ENCODE results near the gene MRPL34. TPM values are rescaled to one million over a fixed set of nuclear protein-coding genes. Genes with fewer than 3 reads are reported as not detected.
A peak's percentile ranks its signal among the peaks of the same experiment; 100 is the strongest.

Gene MRPL34
- total and polyA plus RNA-seq, 2 donors (not counting 1 experiment from before 2014, with no cell fraction given), result 27.5 to 44.8 TPM

DNA sequence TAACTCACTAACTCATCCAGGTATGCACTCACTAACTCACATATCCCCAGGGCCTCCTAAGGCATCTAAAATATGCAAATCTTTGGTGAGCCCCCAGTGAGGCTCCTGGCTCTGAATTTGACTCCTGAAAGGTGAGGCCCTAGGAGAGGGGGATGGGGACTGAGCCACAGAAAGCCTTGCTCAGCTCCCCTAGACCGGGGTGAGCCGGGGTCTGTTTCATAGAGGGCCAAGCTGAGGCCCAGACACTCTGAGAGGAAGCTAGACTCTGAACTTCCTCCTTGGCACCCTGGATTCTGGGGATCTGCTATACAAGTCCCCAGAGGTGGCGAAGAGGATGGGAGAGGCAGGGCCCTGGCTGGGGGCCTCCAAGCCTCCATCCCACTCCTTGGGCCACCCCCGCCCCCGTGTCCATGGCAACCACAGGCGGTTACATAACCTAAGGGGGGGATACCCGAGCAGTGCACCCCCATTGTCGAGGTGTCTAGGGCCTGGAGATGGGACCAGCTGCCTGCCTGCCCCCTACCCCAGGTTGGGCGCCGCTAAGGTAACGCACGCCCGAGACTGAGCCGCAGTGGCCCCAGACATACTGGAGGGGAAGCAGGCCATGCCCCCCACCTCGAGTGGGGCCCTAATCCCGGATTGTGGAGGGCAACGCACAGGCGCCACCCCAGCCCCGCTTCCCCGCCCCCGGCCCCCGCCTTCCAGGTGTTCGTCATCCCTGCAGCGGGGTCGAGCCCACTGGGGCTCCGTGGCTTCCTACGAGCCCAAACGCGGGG lies 3.1 kb upstream of the MRPL34 start:
- no peak for TF ChIP-seq EZH2 (IDR thresholded peaks at IDR 0.05; ENCODE audit: low read length, missing control alignments)
- TF ChIP-seq, protein P1, sequence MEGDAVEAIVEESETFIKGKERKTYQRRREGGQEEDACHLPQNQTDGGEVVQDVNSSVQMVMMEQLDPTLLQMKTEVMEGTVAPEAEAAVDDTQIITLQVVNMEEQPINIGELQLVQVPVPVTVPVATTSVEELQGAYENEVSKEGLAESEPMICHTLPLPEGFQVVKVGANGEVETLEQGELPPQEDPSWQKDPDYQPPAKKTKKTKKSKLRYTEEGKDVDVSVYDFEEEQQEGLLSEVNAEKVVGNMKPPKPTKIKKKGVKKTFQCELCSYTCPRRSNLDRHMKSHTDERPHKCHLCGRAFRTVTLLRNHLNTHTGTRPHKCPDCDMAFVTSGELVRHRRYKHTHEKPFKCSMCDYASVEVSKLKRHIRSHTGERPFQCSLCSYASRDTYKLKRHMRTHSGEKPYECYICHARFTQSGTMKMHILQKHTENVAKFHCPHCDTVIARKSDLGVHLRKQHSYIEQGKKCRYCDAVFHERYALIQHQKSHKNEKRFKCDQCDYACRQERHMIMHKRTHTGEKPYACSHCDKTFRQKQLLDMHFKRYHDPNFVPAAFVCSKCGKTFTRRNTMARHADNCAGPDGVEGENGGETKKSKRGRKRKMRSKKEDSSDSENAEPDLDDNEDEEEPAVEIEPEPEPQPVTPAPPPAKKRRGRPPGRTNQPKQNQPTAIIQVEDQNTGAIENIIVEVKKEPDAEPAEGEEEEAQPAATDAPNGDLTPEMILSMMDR (conservative IDR thresholded peaks at IDR 0.05 in 1 of 2, IDR thresholded peaks at IDR 0.05 in 1 of 2; ENCODE audit: low read depth in 1 of 2, low read length in 2 of 2), result no peak
- H3K27me3 ChIP-seq (ENCODE audit: control insufficient read depth, insufficient read depth, low read length), result no peaks in the 10 kb centered on the region
- no peaks in the 10 kb centered on the region for H3K9me3 ChIP-seq (ENCODE audit: control insufficient read depth, insufficient read depth, low read depth, low read length)
- peaks cover 5% of the 10 kb centered on the region for H3K4me1 ChIP-seq (ENCODE audit: control insufficient read depth, extremely low read depth, insufficient read depth, low read length)
- peak overlapping the region; percentile 71 for H3K4me2 ChIP-seq (ENCODE audit: extremely low read depth, insufficient read depth, low read length)
- peak overlapping the region; percentile 55 to 78 (median 58) for H3K4me3 ChIP-seq (replicated peaks in 1 of 4; ENCODE audit: control extremely low read depth in 1 of 4, insufficient read depth in 1 of 4, low read depth in 3 of 4, low read length in 4 of 4)
- H2AFZ ChIP-seq (ENCODE audit: low read length), result peak overlapping the region; percentile 35
- no peaks in the 10 kb centered on the region for H4K20me1 ChIP-seq (ENCODE audit: control insufficient read depth, extremely low read depth, insufficient read depth, low read length)
- peak overlapping the region; percentile 32 for H3K27ac ChIP-seq (ENCODE audit: insufficient read depth, low read length)
- H3K79me2 ChIP-seq (ENCODE audit: control insufficient read depth, insufficient read depth, low read length), result no peaks in the 10 kb centered on the region
- H3K9ac ChIP-seq (ENCODE audit: insufficient read depth, low read length), result peak overlapping the region; percentile 62
- no peaks in the 10 kb centered on the region for H3K36me3 ChIP-seq (ENCODE audit: control insufficient read depth, insufficient read depth, low read length)
- DNase-seq (ENCODE audit: low read depth in 2 of 2), result no peak

GRCh38 chr19:17303167-17303939 lies 2.3 kb upstream of the MRPL34 start, which contains the start of gene ABHD8:
Gene ABHD8, minus strand, starts transcription at chr19:17303425. Its CDS starts 1,809 bp downstream, at chr19:17301616.
- H3K4me1 ChIP-seq (ENCODE audit: control insufficient read depth, extremely low read depth, insufficient read depth, low read length), result peaks cover 5% of the 10 kb centered on the region
- H3K27me3 ChIP-seq (ENCODE audit: control insufficient read depth, insufficient read depth, low read length), result no peaks in the 10 kb centered on the region
- H2AFZ ChIP-seq (ENCODE audit: low read length), result peak within 1 kb of the TSS; percentile 35
- TF ChIP-seq EZH2 (IDR thresholded peaks at IDR 0.05; ENCODE audit: low read length, missing control alignments), result no peak
- TF ChIP-seq, protein P1 (conservative IDR thresholded peaks at IDR 0.05 in 1 of 2, IDR thresholded peaks at IDR 0.05 in 1 of 2; ENCODE audit: low read depth in 1 of 2, low read length in 2 of 2), result peak; percentile 30 to 37
- H3K36me3 ChIP-seq (ENCODE audit: control insufficient read depth, insufficient read depth, low read length), result no peaks in the 10 kb centered on the region
- peak; percentile 91 to 96 for DNase-seq (ENCODE audit: low read depth in 2 of 2)
- H3K4me3 ChIP-seq (replicated peaks in 1 of 4; ENCODE audit: control extremely low read depth in 1 of 4, insufficient read depth in 1 of 4, low read depth in 3 of 4, low read length in 4 of 4), result peak within 1 kb of the TSS; percentile 55 to 78 (median 58)
- no peaks in the 10 kb centered on the region for H3K9me3 ChIP-seq (ENCODE audit: control insufficient read depth, insufficient read depth, low read depth, low read length)
- no peaks in the 10 kb centered on the region for H4K20me1 ChIP-seq (ENCODE audit: control insufficient read depth, extremely low read depth, insufficient read depth, low read length)
- H3K9ac ChIP-seq (ENCODE audit: insufficient read depth, low read length), result peak within 1 kb of the TSS; percentile 62
- H3K27ac ChIP-seq (ENCODE audit: insufficient read depth, low read length), result peak within 1 kb of the TSS; percentile 32
- no peaks in the 10 kb centered on the region for H3K79me2 ChIP-seq (ENCODE audit: control insufficient read depth, insufficient read depth, low read length)
- peak within 1 kb of the TSS; percentile 71 for H3K4me2 ChIP-seq (ENCODE audit: extremely low read depth, insufficient read depth, low read length)

DNA sequence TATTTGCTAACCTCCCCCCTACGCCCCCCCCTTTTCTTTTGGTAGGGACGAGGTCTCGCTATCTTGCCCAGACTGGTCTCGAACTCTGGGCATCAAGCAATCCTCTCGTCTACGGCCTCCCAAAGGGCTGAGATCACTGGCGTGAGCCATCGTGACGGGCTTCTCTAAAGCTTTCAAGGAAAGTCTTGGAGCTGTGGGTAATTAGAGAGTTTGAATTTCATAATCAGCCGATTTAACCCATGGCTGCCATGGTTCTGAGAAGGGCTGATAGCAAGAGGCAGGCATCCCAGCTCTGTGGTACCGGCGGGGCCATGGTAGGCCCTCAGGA lies 1.8 kb upstream of the MRPL34 start:
- H3K4me1 ChIP-seq (ENCODE audit: control insufficient read depth, extremely low read depth, insufficient read depth, low read length), result peaks cover 5% of the 10 kb centered on the region
- no peaks in the 10 kb centered on the region for H3K27me3 ChIP-seq (ENCODE audit: control insufficient read depth, insufficient read depth, low read length)
- H3K9ac ChIP-seq (ENCODE audit: insufficient read depth, low read length), result no peak overlapping the region
- DNase-seq (ENCODE audit: low read depth in 2 of 2), result no peak
- no peaks in the 10 kb centered on the region for H3K9me3 ChIP-seq (ENCODE audit: control insufficient read depth, insufficient read depth, low read depth, low read length)
- no peak overlapping the region for H3K4me2 ChIP-seq (ENCODE audit: extremely low read depth, insufficient read depth, low read length)
- H3K36me3 ChIP-seq (ENCODE audit: control insufficient read depth, insufficient read depth, low read length), result no peaks in the 10 kb centered on the region
- H4K20me1 ChIP-seq (ENCODE audit: control insufficient read depth, extremely low read depth, insufficient read depth, low read length), result no peaks in the 10 kb centered on the region
- peak overlapping the region in 1 of 4 experiments; percentile 78 for H3K4me3 ChIP-seq (replicated peaks in 1 of 4; ENCODE audit: control extremely low read depth in 1 of 4, insufficient read depth in 1 of 4, low read depth in 3 of 4, low read length in 4 of 4)
- H3K79me2 ChIP-seq (ENCODE audit: control insufficient read depth, insufficient read depth, low read length), result no peaks in the 10 kb centered on the region
- H2AFZ ChIP-seq (ENCODE audit: low read length), result no peak overlapping the region
- H3K27ac ChIP-seq (ENCODE audit: insufficient read depth, low read length), result no peak overlapping the region
- TF ChIP-seq EZH2 (IDR thresholded peaks at IDR 0.05; ENCODE audit: low read length, missing control alignments), result no peak
- TF ChIP-seq, protein P1 (conservative IDR thresholded peaks at IDR 0.05 in 1 of 2, IDR thresholded peaks at IDR 0.05 in 1 of 2; ENCODE audit: low read depth in 1 of 2, low read length in 2 of 2), result no peak
